Measurements from ENCODE around the gene MGLL. TPM values are rescaled to one million over a fixed set of nuclear protein-coding genes. Genes with fewer than 3 reads are reported as not detected.
"Not testable (repeated sequence)": the region's sequence is repeated elsewhere in the genome, so short reads cannot be mapped to it uniquely, and the experiment has no call there.

MGLL gene
- total RNA-seq, 1 donor from 2014 or later: 9.4 TPM

DNA sequence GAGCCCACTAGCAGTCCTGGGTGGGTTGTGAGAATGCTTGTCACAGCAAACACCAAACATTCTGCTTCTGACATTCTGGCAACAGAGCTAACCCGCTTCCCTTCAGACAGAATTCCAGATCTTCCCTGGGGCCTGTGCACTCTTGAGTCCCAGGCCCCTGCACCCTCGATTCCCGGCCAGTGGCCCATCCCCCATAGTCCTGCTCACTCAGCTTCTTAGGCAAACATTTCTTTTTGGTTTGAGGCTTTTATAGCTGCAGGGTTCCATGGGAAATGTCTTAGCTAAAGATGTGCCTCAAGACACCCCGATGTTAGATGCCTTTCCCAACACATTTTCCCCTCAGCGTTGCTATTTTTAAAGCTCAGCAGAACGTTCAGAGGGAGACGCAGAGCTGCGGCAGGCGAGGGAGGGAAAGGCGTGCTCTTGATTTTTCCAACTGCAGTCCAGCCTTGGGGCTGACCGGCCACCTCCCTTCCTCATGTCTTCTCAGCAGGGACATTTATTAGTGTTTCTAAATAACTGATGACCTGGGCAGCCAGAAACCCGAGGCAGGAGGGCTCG, 114.4 kb downstream of the MGLL start:
- H3K4me1 Mint-ChIP-seq (ENCODE audit: unreplicated experiment): peaks cover 16% of the 10 kb centered on the region
- H3K36me3 Mint-ChIP-seq: no peaks in the 10 kb centered on the region
- DNase-seq (ENCODE audit: extremely low spot score, unreplicated experiment): no peak
- H3K27ac Mint-ChIP-seq: no peak overlapping the region
- TF ChIP-seq, protein P1, sequence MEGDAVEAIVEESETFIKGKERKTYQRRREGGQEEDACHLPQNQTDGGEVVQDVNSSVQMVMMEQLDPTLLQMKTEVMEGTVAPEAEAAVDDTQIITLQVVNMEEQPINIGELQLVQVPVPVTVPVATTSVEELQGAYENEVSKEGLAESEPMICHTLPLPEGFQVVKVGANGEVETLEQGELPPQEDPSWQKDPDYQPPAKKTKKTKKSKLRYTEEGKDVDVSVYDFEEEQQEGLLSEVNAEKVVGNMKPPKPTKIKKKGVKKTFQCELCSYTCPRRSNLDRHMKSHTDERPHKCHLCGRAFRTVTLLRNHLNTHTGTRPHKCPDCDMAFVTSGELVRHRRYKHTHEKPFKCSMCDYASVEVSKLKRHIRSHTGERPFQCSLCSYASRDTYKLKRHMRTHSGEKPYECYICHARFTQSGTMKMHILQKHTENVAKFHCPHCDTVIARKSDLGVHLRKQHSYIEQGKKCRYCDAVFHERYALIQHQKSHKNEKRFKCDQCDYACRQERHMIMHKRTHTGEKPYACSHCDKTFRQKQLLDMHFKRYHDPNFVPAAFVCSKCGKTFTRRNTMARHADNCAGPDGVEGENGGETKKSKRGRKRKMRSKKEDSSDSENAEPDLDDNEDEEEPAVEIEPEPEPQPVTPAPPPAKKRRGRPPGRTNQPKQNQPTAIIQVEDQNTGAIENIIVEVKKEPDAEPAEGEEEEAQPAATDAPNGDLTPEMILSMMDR (conservative IDR thresholded peaks at IDR 0.05): no peak
- peaks cover 6% of the 10 kb centered on the region for H3K27me3 Mint-ChIP-seq
- H3K4me3 Mint-ChIP-seq: no peak overlapping the region
- no peaks in the 10 kb centered on the region for H3K9me3 Mint-ChIP-seq

DNA sequence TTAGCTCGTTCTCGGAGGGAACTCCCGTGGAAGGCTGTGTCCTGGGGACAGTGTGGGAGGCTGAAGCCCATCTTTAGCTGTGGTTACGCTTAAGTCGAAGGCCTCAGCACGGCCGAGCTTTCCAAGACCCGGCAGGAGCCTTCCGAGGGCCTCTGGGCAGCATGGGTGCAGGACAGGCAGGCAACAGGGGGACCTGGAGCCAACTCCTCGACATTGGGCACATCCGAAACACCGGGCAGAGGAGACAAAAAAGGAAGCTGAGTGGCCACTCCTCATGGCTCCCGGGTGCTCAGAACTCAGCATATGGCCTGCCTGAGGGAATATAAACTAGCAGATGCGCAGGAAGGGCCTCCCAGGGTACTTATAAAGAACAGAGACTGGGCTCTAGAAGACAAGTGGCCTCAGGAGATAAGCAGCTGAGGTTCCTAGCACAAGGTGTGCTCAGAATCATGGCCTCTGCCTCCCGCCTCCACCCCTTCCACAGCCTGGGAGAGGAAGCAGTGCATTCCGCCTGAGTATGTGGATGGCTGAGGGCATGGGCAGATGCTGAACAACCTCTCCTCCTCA, 115.4 kb downstream of the MGLL start:
- Mint-ChIP-seq H3K4me1 (ENCODE audit: unreplicated experiment) (peaks cover 16% of the 10 kb centered on the region), H3K4me3 (no peak overlapping the region), H3K36me3 (no peaks in the 10 kb centered on the region), H3K9me3 (no peaks in the 10 kb centered on the region), H3K27me3 (no peaks in the 10 kb centered on the region), H3K27ac (no peak overlapping the region)
- no peak for DNase-seq (ENCODE audit: extremely low spot score, unreplicated experiment)
- TF ChIP-seq, protein P1 (conservative IDR thresholded peaks at IDR 0.05): no peak

DNA sequence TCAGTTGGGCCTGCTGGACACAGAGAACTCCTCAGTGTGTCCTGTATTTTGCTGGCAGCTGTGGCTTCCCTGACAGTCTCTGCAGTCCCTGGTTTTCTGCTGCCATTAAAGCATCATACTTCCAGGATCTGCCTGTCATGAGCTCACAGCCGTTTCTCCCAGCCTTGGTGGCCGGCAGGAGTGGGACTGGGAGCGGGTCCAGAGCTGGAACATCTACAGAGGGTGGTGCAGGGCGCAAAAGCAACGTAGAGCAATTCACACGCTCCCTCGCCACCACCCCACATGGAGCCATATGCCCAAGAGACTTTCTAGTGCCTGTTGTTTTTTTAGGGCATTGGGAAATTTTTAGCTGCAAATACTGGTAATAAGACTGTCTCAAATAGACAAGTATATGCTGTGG, 116.0 kb downstream of the MGLL start:
- H3K4me3 Mint-ChIP-seq: no peak overlapping the region
- H3K9me3 Mint-ChIP-seq: no peaks in the 10 kb centered on the region
- DNase-seq (ENCODE audit: extremely low spot score, unreplicated experiment): no peak
- TF ChIP-seq, protein P1 (conservative IDR thresholded peaks at IDR 0.05): no peak
- no peaks in the 10 kb centered on the region for H3K36me3 Mint-ChIP-seq
- no peaks in the 10 kb centered on the region for H3K27me3 Mint-ChIP-seq
- H3K4me1 Mint-ChIP-seq (ENCODE audit: unreplicated experiment): peaks cover 16% of the 10 kb centered on the region
- H3K27ac Mint-ChIP-seq: no peak overlapping the region

DNA sequence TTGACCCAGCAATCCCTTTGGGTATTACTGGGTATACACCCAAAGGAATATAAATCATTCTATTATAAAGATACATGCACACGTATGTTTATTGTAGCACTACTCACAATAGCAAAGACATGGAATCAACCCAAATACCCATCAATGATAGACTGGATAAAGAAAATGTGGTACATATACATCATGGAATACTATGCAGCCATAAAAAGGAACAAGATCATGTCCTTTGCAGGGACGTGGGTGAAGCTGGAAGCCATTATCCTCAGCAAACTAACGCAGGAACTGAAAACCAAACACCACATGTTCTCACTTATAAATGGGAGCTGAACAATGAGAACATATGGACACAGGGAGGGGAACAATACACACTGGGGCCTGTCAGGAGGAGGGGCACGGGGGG, 117.5 kb downstream of the MGLL start:
- not testable (repeated sequence) for H3K9me3 Mint-ChIP-seq; H3K27ac Mint-ChIP-seq; DNase-seq (ENCODE audit: extremely low spot score, unreplicated experiment); H3K27me3 Mint-ChIP-seq; H3K36me3 Mint-ChIP-seq; H3K4me3 Mint-ChIP-seq
- H3K4me1 Mint-ChIP-seq (ENCODE audit: unreplicated experiment): peaks cover 16% of the 10 kb centered on the region

DNA sequence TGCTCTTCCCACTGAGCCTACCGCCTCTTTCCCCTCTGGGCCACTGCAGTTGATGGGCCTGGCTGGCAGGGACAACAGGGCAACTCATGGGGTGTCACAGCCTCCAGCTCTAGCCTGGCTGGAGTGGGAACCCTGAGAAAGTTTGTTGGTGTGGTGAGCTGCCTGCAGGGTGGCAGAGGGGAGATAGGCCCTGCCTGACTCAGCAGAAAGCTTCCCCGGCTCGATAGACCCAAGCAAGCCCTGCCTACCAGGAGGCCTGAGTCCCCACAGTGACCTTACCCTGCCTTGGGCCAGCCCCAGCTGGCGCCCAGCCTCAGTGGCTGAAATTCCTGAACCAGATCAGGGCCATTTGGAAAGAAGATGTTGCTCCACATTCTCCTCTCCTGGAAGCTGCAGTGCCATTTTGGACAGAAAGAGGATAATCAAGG, 120.2 kb downstream of the MGLL start:
- TF ChIP-seq, protein P1 (conservative IDR thresholded peaks at IDR 0.05): no peak
- peaks cover 4% of the 10 kb centered on the region for H3K4me1 Mint-ChIP-seq (ENCODE audit: unreplicated experiment)
- no peaks in the 10 kb centered on the region for H3K36me3 Mint-ChIP-seq
- no peaks in the 10 kb centered on the region for H3K27me3 Mint-ChIP-seq
- no peak overlapping the region for H3K4me3 Mint-ChIP-seq
- H3K27ac Mint-ChIP-seq: no peak overlapping the region
- no peak for DNase-seq (ENCODE audit: extremely low spot score, unreplicated experiment)
- H3K9me3 Mint-ChIP-seq: no peaks in the 10 kb centered on the region

DNA sequence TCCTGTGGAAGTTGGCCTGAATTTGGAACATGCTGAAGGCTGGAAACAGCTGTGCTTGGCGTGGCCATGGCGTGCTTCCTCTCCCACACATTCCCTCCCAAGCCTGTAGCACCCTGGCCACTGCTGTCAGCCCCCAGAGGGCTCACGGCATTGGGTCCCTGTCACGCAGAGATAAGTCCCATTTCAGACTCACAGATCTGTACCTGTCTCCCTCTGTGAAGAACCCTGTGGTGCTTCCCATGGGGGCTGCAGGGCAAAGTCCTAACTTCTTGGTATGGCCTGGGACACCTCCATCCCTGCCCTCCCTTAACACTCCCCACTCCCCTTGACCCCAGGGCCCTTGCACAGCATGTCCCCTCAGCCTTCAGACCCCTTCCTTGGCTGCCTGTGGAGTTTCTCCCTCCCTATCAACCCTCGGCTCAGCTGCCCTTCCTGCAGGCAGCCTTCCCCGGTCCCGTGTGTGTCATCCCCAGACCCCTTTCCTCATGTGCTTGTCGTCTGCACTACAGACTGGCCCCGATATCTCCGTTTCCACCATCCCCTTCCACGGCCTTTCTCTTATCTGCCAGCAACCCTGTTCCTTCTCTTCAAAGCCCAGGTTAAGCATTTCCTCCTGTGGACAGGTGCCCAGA, 120.9 kb downstream of the MGLL start:
- Mint-ChIP-seq H3K27ac (no peak overlapping the region), H3K27me3 (no peaks in the 10 kb centered on the region), H3K36me3 (no peaks in the 10 kb centered on the region), H3K9me3 (no peaks in the 10 kb centered on the region), H3K4me3 (no peak overlapping the region), H3K4me1 (ENCODE audit: unreplicated experiment) (peaks cover 4% of the 10 kb centered on the region)
- DNase-seq (ENCODE audit: extremely low spot score, unreplicated experiment): no peak
- TF ChIP-seq, protein P1 (conservative IDR thresholded peaks at IDR 0.05): no peak
